KOPT-K1 (cell line): ENCODE results near the gene CORO2B.

Experiments
- H3K27ac ChIP-seq: fragments of 200-600 bp; sonication (generic); 2 replicates; pipeline ENCODE4 v1.5.1; 2016; ENCODE audit warnings: antibody characterized with exemption, mild to moderate bottlenecking, low read depth, low read length; ENCODE audit not compliant: poor library complexity, severe bottlenecking
- H3K36me3 ChIP-seq: fragments of 200-600 bp; sonication (generic); 2 replicates; pipeline ENCODE4 v1.5.1; 2017; ENCODE audit warnings: antibody characterized with exemption, mild to moderate bottlenecking, low read length, moderate library complexity; ENCODE audit not compliant: insufficient read depth
- H3K9me3 ChIP-seq: fragments of 200-600 bp; sonication (generic); 2 replicates; pipeline ENCODE4 v1.5.1; 2017; ENCODE audit warnings: antibody characterized with exemption, low read length, mild to moderate bottlenecking; ENCODE audit not compliant: insufficient read depth, poor library complexity, severe bottlenecking

The CORO2B gene

DNA sequence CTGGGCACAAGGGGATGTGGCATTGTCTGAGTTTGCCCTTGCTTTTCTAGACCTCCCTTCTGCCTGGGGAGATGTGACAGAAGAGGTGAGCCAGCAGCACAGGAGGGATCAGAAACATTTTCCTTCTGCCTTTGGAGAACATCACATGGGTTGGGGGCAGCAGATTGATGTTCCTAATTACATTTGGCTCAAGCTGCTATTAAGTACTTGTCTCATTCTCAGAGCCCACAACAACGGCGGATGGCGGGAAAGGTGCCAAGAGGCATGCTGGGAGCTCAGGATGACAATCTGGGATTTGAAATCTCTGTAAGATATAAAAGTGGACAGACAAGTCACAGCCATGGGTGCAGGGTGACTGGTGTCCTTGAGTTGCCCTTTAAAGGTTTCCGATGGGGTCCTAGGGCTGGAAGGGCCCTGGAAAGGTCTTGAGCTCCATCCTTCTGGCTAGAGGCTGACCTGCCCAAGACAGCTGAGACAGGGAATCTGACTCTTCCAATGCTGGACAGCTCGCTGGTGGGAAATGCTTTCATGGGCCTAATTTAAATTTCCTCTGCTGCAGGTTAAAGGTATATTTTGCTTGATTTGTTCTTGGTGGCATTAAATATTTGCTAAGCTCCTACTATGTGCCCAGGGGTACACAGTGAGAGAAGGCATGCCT lies 2.4 kb upstream of the CORO2B start:
- no peak overlapping the region for H3K27ac ChIP-seq
- H3K9me3 ChIP-seq = peaks cover 9% of the 10 kb centered on the region
- no peaks in the 10 kb centered on the region for H3K36me3 ChIP-seq

DNA sequence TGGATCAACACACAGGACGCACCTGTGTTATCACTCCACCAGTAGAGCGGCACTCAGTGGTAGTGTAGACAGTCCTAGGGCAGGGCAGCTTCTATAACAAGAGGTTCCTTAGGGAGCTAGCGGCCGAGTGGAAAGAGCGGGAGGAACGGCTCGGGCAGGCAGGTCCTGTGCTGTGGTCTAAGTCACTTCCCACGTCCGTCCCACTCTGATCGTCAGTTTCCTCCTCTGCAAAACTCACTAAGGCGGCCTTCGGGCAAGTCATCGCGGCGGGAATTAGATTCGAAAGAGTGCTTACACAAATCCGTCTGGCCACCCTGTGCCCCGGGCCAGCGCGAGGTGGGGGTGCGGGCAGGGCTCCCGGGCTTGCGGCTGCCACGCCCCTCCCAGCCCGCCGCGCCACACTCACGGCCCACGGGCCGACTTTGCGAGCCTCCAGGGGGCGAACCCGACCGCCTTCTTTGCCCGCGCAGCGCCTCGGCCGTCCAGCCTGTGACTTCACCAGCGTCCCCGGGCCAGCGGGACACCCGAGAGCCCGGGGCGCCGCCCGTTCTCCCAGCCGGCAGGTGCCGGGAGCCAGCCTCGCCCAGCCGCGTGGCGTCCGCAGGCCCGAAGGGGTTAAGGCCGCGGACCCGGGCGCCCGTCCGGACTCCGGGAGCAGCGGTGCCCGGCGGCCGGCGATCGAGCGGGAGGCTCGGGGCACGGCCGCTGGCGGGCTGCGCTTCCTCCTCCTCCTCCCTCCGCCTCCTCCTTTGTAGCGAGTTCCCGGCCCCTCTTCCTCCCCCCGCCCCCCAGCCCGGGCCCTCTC lies 416 bp upstream of the CORO2B start:
- H3K9me3 ChIP-seq = peaks cover 9% of the 10 kb centered on the region
- H3K36me3 ChIP-seq = no peaks in the 10 kb centered on the region
- H3K27ac ChIP-seq = no peak overlapping the region

DNA sequence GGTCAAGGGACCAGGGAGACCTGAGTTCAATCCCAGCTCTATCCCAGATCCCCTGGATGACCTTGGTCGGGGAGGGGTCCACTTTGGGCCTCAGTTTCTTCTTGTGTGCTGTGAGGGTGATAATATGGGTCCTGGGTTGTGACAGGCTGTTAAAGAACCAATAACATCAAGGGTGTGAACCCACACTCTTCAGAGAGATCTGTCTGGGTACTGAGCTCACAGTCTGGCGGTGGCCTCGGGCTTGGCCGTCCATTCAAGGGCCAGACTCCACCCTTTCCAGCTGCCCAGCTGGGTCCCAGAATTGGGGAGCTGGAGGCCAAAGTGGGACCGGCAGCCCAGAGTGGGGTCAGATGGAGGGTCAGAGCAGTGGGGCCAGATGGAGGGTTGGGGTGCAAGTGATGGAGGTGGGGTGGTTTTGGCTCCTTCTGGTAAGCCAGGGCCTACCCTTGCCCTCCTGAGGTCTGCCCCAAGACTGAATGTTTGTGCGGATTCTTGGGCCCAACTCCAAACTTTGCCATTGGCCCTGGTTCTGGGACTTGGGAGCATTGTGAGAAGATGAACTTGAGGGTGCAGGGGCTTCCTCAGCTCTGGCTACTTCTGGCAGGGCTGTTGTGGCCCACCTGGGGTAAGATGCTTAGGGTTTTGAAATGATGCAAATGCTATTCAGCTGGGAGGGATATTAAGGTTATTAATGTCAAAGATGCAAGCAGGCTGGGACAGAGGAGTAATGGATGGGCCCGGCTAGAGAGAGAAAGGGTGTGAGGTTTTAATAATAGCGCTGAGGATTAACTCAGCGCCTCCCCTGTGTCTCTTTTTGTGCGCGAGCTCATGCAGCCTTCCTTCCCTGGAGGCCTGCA lies 1.5 kb downstream of the CORO2B start:
- H3K36me3 ChIP-seq = no peaks in the 10 kb centered on the region
- no peak overlapping the region for H3K27ac ChIP-seq
- peaks cover 9% of the 10 kb centered on the region for H3K9me3 ChIP-seq

DNA sequence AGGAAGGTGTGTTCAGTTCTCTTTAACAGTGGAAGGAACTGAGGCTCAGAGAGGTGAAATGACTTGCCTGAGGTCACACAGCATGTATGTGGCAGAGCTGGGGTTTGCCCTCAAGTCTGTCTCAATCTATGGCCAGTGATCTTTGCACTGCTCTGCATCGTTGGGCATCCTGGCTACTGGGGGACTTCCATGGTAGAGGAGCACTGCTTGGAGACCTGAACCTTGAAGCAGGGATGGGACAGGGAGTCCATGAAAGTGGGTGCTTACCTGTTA lies 2.0 kb downstream of the CORO2B start:
- Histone ChIP-seq H3K27ac (no peak overlapping the region), H3K9me3 (peaks cover 9% of the 10 kb centered on the region), H3K36me3 (no peaks in the 10 kb centered on the region)

DNA sequence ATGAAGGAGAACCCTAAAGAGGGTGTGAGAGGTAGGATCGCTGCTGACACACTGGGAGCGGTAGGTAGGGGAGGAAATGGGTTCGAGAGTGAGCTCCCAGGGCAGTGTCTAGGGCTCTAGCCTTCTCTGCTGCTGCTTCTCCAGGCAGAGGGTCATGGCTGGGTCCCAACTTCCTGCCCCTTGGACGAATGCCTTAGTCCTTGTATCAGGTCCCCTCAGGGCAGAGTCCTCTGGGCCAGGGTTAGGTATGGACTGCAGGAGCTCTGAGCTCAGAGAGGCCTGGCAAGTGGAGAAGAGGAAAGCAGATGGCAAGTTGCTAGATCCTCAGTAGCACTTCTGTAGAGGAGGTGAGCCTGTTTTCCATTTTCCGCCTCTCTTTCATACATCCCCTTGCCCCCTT lies 2.9 kb downstream of the CORO2B start:
- H3K9me3 ChIP-seq = peaks cover 9% of the 10 kb centered on the region
- no peaks in the 10 kb centered on the region for H3K36me3 ChIP-seq
- no peak overlapping the region for H3K27ac ChIP-seq

DNA sequence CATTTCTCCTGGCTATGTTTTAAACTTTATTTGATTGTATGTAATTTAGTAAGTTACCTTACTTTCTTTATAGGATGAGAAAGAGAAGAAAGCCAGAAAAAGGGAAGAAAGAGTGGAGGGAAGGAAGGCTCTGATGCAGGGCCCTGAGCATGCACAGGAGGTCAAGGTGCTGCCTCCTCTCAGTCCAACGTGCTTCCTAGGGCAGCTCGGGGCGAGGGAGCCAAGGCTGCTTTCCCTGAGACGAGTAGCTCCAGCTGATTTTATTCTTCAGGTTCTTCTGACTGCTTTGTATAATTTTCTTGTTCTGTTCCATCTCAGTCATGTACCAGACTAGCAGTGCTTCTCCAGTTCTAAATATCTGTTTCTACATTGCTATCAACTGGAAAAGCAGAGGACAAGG lies 3.4 kb downstream of the CORO2B start:
- no peaks in the 10 kb centered on the region for H3K36me3 ChIP-seq
- H3K9me3 ChIP-seq = peaks cover 9% of the 10 kb centered on the region
- no peak overlapping the region for H3K27ac ChIP-seq

DNA sequence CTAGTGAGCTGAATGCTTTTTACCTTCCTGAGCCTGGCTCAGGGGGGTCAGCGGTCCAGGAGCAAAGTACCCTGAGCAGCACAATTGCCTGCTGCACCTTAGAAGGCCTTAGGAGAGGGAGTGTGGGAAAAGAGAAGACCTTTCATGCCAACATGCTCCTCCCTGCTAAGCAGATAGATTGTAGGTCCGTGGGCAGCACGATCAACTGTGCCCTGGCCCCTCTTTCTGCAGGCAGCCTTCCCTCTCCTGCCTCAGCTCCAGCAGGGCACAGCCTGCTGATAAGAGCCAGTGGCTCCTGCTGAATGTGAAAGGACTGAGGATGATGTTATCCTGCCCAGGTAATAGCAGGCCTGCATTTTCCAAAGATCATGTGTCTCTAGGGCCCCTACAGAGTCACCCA lies 4.1 kb downstream of the CORO2B start:
- no peaks in the 10 kb centered on the region for H3K36me3 ChIP-seq
- H3K27ac ChIP-seq = no peak overlapping the region
- H3K9me3 ChIP-seq = peaks cover 7% of the 10 kb centered on the region

DNA sequence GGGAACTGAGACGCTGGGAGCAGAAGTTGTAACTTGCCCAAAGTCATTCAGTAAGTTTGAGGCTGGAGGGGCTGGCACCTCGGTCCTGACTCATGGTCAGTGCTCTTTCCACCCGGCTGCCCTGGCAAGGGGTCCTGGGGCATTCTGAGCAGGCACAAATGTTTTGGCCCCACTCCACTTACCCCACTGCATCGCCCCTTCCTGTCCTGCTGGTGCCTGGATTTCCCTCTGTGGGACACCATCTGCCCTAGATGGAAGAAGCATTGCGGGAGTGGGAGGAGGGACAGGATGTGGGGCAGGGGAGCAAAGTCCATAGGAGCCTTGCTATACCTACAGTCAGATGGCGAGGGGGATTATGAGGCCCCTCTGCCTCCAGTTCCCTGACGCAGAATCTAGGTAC lies 4.5 kb downstream of the CORO2B start:
- H3K36me3 ChIP-seq = no peaks in the 10 kb centered on the region
- peaks cover 2% of the 10 kb centered on the region for H3K9me3 ChIP-seq
- no peak overlapping the region for H3K27ac ChIP-seq

DNA sequence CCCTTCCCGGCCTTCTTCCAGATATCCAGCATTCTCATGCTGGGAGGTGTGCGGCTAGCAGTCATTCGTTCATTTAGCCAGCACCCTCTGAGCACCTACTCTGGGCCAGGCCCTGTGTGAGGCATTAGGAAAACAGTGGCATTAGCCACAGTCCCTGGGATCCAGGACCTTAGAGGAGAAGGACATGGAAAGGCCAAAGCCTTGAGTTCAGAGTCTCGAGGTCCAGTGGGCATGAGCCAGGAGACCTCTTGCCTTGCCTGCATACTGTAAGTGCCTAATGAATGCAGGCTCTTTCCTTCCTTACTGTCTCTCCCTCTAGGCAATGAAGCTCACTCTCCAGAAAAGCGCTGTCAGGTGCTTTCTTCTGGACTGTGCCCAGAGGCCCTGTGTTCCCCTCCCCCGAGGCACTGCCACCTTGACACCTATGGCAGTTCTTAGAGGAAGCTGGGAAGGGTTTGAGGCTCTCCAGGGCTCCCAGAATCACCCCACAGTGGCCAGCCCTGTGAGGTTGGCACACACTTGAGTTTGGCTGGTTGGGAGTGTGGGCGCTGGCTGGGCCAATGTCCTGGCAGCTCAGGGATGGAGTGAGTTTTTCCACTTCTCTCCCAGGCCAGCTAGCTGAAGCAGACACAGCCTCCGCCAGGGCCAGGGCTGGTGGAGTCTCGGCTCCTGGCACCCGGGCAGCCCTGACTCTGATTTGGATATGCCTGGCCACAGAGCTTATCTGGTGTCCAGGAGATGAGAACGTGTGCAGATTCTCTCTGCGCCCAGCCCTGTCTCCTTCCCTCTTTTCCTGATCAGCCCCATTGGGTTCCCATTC lies 5.4 kb downstream of the CORO2B start:
- Histone ChIP-seq H3K36me3 (no peaks in the 10 kb centered on the region), H3K27ac (no peak overlapping the region), H3K9me3 (no peaks in the 10 kb centered on the region)

DNA sequence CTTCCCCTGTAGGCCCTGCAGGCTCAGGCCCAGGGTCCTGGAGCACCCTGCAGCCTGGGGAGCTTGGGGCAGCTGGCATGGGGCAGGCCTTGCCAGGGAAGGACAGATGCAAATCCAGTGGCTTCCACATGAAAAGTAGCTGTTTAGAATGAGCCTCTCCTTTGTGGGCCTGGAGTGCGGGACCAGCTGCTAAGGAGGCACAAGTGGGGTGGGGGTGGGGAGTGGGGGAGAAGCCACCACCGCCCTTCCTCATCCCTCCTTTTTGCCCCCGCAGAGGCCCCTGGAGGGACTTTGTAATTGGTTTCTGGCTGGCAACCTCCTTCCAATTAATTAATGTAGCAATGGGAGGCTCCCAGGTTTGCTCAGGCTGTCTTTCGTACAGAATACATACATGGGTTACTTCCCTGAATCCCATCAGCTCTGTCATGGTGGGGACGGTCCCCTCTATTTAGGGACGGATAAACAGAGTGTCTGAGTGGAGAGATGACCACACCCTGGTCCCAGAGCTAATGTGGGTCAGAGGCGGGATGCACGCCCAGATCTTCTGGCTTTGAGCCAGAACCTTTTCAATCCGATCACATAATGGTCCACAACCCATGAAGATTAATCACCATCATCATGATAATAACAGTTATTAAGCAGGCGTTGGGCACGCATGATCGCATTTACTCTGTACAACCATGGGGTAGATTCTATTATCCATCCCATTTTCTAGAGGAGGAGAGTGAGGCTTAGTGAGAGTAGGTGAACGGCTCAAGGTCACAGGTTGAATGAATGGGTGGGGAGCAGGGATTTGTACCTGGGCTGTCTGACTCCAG lies 6.2 kb downstream of the CORO2B start:
- Histone ChIP-seq H3K27ac (no peak overlapping the region), H3K36me3 (no peaks in the 10 kb centered on the region), H3K9me3 (no peaks in the 10 kb centered on the region)

DNA sequence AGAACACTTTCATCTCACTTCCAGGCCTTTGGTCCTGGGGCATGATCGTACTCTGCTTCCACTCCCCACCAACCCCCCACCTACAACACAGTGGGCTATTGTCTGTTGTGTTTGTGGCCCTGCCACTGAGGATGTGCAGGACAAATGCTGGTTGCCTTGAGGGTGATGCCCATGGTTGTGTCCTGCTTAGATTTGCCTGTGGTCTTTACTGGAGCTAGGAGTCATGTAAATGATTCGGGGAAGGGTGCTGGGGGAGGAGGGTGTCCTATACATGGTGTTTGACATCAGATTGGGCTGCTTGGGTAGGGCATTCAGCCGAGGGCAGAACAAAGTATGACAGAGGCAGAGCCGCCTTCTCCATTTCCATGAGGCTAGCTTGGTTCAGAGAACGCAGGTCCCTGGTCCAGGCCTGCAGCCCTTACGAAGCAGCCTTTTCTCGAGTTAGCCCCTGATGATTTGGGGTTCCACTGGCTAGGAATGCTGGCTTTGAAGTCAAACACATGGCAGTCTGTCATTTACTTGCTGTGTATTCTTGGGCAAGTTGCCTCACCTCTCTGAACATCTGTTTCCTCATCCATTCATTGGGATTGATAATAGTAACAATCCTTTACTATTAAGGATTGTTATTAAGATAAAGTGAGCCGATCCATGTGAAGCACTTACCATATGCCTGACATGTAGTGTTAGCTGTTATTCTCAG lies 6.9 kb downstream of the CORO2B start:
- no peak overlapping the region for H3K27ac ChIP-seq

DNA sequence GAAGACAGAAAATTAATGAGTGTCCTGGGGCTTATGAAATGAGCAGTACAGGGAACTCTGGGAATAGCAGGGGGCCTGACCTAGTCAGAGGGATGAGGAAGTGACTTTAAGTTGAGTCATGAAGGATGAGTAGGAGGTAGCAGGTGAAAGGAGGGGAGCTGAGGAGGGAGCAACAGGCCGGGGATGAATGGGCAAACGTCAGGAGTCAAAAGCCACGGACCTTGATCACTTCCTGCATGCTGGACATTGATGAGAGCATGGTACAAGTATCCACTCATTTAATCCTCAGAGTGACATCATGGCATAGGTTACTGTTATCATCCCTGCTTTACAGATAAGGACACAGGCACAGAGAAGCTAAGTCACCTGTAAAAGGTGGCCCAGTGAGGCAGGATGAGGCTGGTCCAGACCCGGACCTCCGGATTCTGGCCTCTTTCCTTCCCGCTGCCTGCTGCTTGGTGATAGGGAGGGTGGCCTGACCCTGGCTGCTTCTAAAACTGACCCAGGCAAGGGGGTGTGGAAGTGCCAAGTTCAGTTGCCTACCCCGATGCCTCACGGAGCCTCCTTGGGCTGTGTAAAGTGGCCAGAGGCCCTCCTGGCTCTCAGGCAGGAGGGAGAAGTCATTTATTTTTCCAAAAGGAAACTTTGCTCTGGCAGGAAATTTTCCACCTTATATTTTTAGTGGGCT lies 7.6 kb downstream of the CORO2B start:
- H3K27ac ChIP-seq = no peak overlapping the region
- H3K9me3 ChIP-seq = no peaks in the 10 kb centered on the region

More for the DNA sequence above, 6.9 kb downstream of the CORO2B start:
- Histone ChIP-seq H3K36me3 (no peaks in the 10 kb centered on the region), H3K9me3 (no peaks in the 10 kb centered on the region)

DNA sequence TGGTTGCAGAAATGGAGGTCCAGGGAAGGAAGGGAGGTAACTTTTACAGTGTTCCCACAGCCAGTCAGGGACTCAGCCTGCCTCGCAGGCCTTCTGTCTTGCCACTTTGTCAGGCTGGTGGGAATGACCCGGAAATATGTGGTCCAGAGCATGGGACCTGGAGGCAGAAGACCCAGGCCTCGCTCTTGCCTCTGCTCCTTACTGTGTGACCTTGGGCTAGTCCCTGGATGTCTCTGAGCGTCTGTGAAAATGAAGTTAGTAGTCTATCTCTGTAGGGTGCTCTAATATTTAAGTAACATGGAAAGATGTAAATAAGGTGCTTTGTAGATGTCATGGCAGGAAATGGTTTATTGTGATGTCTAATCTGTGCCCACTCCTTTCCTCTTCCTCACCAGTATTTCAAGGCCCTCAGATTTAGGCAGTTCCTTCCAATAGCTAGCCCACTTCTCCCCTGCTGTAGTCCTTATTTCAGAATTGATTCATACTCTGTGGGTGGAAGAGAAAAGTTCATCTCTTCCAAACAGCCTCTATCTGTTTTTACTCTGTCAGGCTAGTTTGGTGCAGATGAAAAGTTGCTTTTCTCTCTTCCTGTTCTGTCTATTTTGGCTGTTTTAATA lies 9.1 kb downstream of the CORO2B start:
- H3K27ac ChIP-seq = no peak overlapping the region

More for the DNA sequence above, 7.6 kb downstream of the CORO2B start:
- H3K36me3 ChIP-seq = no peaks in the 10 kb centered on the region

More for the DNA sequence above, 9.1 kb downstream of the CORO2B start:
- Histone ChIP-seq H3K9me3 (no peaks in the 10 kb centered on the region), H3K36me3 (no peaks in the 10 kb centered on the region)
